EH (cell line): ENCODE measurements around the gene PAK1.
"Not testable (repeated sequence)": the region's sequence is repeated elsewhere in the genome, so short reads cannot be mapped to it uniquely, and the experiment has no call there.

ENCODE experiments used
- DNase-seq: peaks from one replicate; pipeline ENCODE4 v3.0.0-alpha.2; 2015; ENCODE audit warnings: low read depth

The PAK1 gene

GRCh38 chr11:77473801-77474683 lies at the start of gene PAK1:
TSS of gene PAK1 (minus strand) at chr11:77474094. CDS start at chr11:77392520, 81,574 bp downstream.
- DNase-seq, result peak; percentile 65

GRCh38 chr11:77522215-77522614 lies 48.3 kb upstream of the PAK1 start:
- peak; percentile 77 for DNase-seq

GRCh38 chr11:77519847-77520246 lies 46.0 kb upstream of the PAK1 start:
- DNase-seq, result no peak

GRCh38 chr11:77518471-77518870 lies 44.6 kb upstream of the PAK1 start:
- no peak for DNase-seq

- no peak for DNase-seq
Observed at GRCh38 chr11:77517753-77518152, 43.9 kb upstream of the PAK1 start.

GRCh38 chr11:77517226-77517625 lies 43.3 kb upstream of the PAK1 start:
- peak; percentile 32 for DNase-seq

GRCh38 chr11:77515483-77515882 lies 41.6 kb upstream of the PAK1 start:
- DNase-seq, result no peak

- no peak for DNase-seq
Observed at GRCh38 chr11:77515063-77515462, 41.2 kb upstream of the PAK1 start.

- no peak for DNase-seq
Observed at GRCh38 chr11:77512092-77512491, 38.2 kb upstream of the PAK1 start.

GRCh38 chr11:77510851-77511250 lies 37.0 kb upstream of the PAK1 start:
- no peak for DNase-seq

- DNase-seq, result no peak
Observed at GRCh38 chr11:77510095-77510494, 36.2 kb upstream of the PAK1 start.

- DNase-seq, result no peak
Observed at GRCh38 chr11:77508019-77508418, 34.1 kb upstream of the PAK1 start.

GRCh38 chr11:77506857-77507256 lies 33.0 kb upstream of the PAK1 start:
- DNase-seq, result peak; percentile 68

GRCh38 chr11:77505956-77506355 lies 32.1 kb upstream of the PAK1 start:
- DNase-seq, result no peak

- peak; percentile 33 for DNase-seq
Observed at GRCh38 chr11:77503006-77503405, 29.1 kb upstream of the PAK1 start.

- DNase-seq, result no peak
Observed at GRCh38 chr11:77502346-77502905, 28.5 kb upstream of the PAK1 start.

- no peak for DNase-seq
Observed at GRCh38 chr11:77501758-77502157, 27.9 kb upstream of the PAK1 start.

GRCh38 chr11:77497368-77497767 lies 23.5 kb upstream of the PAK1 start:
- DNase-seq, result peak; percentile 21

GRCh38 chr11:77495526-77495925 lies 21.6 kb upstream of the PAK1 start:
- no peak for DNase-seq

- not testable (repeated sequence) for DNase-seq
Observed at GRCh38 chr11:77490035-77490434, 16.1 kb upstream of the PAK1 start.

- DNase-seq, result no peak
Observed at GRCh38 chr11:77487790-77488189, 13.9 kb upstream of the PAK1 start.

GRCh38 chr11:77479746-77480352 lies 6.0 kb upstream of the PAK1 start:
- no peak for DNase-seq

- DNase-seq, result no peak
Observed at GRCh38 chr11:77475206-77475605, 1.3 kb upstream of the PAK1 start.
